ENCODE results near the gene FGF1.

FGF1 gene

GRCh38 chr5:142636698-142637324 lies 49.1 kb downstream of the FGF1 start:
- Histone ChIP-seq H3K9me3 (ENCODE audit: control insufficient read depth, insufficient read depth, low read depth, low read length) (no peaks in the 10 kb centered on the region), H3K36me3 (ENCODE audit: control insufficient read depth in 2 of 2, insufficient read depth in 1 of 2, low read length in 2 of 2) (no peaks in the 10 kb centered on the region), H3K27ac (ENCODE audit: extremely low read depth, low read depth, low read length) (no peak overlapping the region), H3K4me3 (ENCODE audit: low read depth, low read length) (no peak overlapping the region), H3K4me1 (ENCODE audit: control insufficient read depth, insufficient read depth, low read length) (no peaks in the 10 kb centered on the region)
- ChIA-PET CTCF (interaction anchor here (1.1 to 2.5 kb wide), 2 partner anchors 19 to 76 kb away, joined by 3 to 9 read pairs; no protein-coding TSS in a partner anchor), POLR2A (no interaction called here)
- TF ChIP-seq GLIS2 (tag by site-specific recombination; IDR thresholded peaks at IDR 0.05) (no peak), PRDM10 (tag by site-specific recombination; IDR thresholded peaks at IDR 0.05) (no peak), ZBTB44 (tag by site-specific recombination; IDR thresholded peaks at IDR 0.05) (no peak), GLI4 (tag by site-specific recombination; IDR thresholded peaks at IDR 0.05) (no peak), ZNF169 (tag by site-specific recombination; IDR thresholded peaks at IDR 0.05) (no peak), ZNF488 (tag by site-specific recombination; IDR thresholded peaks at IDR 0.05) (no peak), ZNF704 (tag by site-specific recombination; IDR thresholded peaks at IDR 0.05) (no peak), ZNF398 (tag by site-specific recombination; IDR thresholded peaks at IDR 0.05) (no peak), ZNF521 (tag by site-specific recombination; IDR thresholded peaks at IDR 0.05) (no peak), ZNF664 (tag by site-specific recombination; IDR thresholded peaks at IDR 0.05) (no peak), ZBTB6 (tag by site-specific recombination; IDR thresholded peaks at IDR 0.05) (no peak), ZNF768 (tag by site-specific recombination; IDR thresholded peaks at IDR 0.05) (no peak), MEIS1 (CRISPR knock-in tag; IDR thresholded peaks at IDR 0.05; ENCODE audit: borderline replicate concordance) (no peak), ZNF274 (IDR thresholded peaks at IDR 0.05; ENCODE audit: low read length) (no peak), ZNF274 (tag by site-specific recombination; IDR thresholded peaks at IDR 0.05; ENCODE audit: borderline replicate concordance) (no peak), ZNF324 (tag by site-specific recombination; IDR thresholded peaks at IDR 0.05) (no peak), ZNF37A (tag by site-specific recombination; IDR thresholded peaks at IDR 0.05) (no peak)
